SU-DHL-6 (cell line): ENCODE results near the gene ABCB4.

Experiments used
- CTCF ChIP-seq: fragments of 200-600 bp; sonication (generic); IDR thresholded peaks from one replicate; pipeline ENCODE4 v1.5.1; 2017; ENCODE audit warnings: antibody characterized with exemption, mild to moderate bottlenecking, low read length, moderate library complexity; ENCODE audit not compliant: insufficient read depth, poor library complexity, severe bottlenecking
- EZH2phosphoT487 ChIP-seq: fragments of 200-600 bp; sonication (generic), shearing (Covaris generic); conservative IDR thresholded peaks from 2 replicates; pipeline ENCODE4 v1.6.1; 2018; ENCODE audit warnings: mild to moderate bottlenecking, antibody characterized with exemption, low read length, moderate library complexity, mixed read lengths

GRCh38 chr7:87459941-87460340, 15.5 kb downstream of the ABCB4 start:
- TF ChIP-seq CTCF (no peak), EZH2phosphoT487 (no peak)
